ENCODE results near the gene MMRN2. TPM values are rescaled to one million over a fixed set of nuclear protein-coding genes. Genes with fewer than 3 reads are reported as not detected.

Gene MMRN2
- total RNA-seq, 1 donor from 2014 or later: 53.1 TPM

GRCh38 chr10:86899670-86900276 is 57.6 kb downstream of the MMRN2 start:
- intact Hi-C loops (cut with DNase I): loop anchor here (5.0 kb wide), 1 partner anchor 207 kb away; no protein-coding TSS in a partner anchor
- peak; percentile 73 for TF ChIP-seq CTCF (IDR thresholded peaks at IDR 0.05)
- Histone ChIP-seq H3K27ac (no peak overlapping the region), H3K36me3 (peaks cover 11% of the 10 kb centered on the region), H3K4me1 (peaks cover 4% of the 10 kb centered on the region), H3K27me3 (ENCODE audit: low read depth) (no peaks in the 10 kb centered on the region), H3K4me3 (no peak overlapping the region), H3K9me3 (no peaks in the 10 kb centered on the region)
- ATAC-seq (peak; percentile 82 to 84), DNase-seq (no peak)

- Histone ChIP-seq H3K4me3 (no peak overlapping the region), H3K9me3 (no peaks in the 10 kb centered on the region), H3K36me3 (peaks cover 11% of the 10 kb centered on the region), H3K27me3 (ENCODE audit: low read depth) (no peaks in the 10 kb centered on the region), H3K4me1 (peaks cover 4% of the 10 kb centered on the region), H3K27ac (no peak overlapping the region)
- TF ChIP-seq CTCF (IDR thresholded peaks at IDR 0.05): no peak
- no peak for ATAC-seq
- DNase-seq: no peak
- intact Hi-C loops (cut with DNase I): loop anchor here (5.0 kb wide), 1 partner anchor 207 kb away; no protein-coding TSS in a partner anchor
These were observed 58.3 kb downstream of the MMRN2 start for GRCh38 chr10:86899132-86899531.

- intact Hi-C loops (cut with DNase I): loop anchor here (5.0 kb wide), 1 partner anchor 206 kb away; no protein-coding TSS in a partner anchor
- H3K4me1 ChIP-seq: peaks cover 4% of the 10 kb centered on the region
These were observed 58.9 kb downstream of the MMRN2 start for GRCh38 chr10:86898511-86898910.

GRCh38 chr10:86889997-86890396 is 67.4 kb downstream of the MMRN2 start:
- no peaks in the 10 kb centered on the region for H3K4me1 ChIP-seq
- TF ChIP-seq CTCF (IDR thresholded peaks at IDR 0.05): no peak
- no peaks in the 10 kb centered on the region for H3K27me3 ChIP-seq (ENCODE audit: low read depth)
- peaks cover 19% of the 10 kb centered on the region for H3K36me3 ChIP-seq
- H3K4me3 ChIP-seq: no peak overlapping the region
- intact Hi-C loops (cut with DNase I): no loop called here
- no peaks in the 10 kb centered on the region for H3K9me3 ChIP-seq
- DNase-seq: no peak
- no peak overlapping the region for H3K27ac ChIP-seq
- ATAC-seq: no peak

More at GRCh38 chr10:86898511-86898910, 58.9 kb downstream of the MMRN2 start:
- H3K27me3 ChIP-seq (ENCODE audit: low read depth): no peaks in the 10 kb centered on the region
- no peaks in the 10 kb centered on the region for H3K9me3 ChIP-seq
- peaks cover 5% of the 10 kb centered on the region for H3K36me3 ChIP-seq
- no peak for TF ChIP-seq CTCF (IDR thresholded peaks at IDR 0.05)
- H3K4me3 ChIP-seq: no peak overlapping the region
- no peak for ATAC-seq
- no peak overlapping the region for H3K27ac ChIP-seq
- no peak for DNase-seq

- peak in 1 of 2 donors; percentile 24 for ATAC-seq
- no peaks in the 10 kb centered on the region for H3K9me3 ChIP-seq
- no peaks in the 10 kb centered on the region for H3K4me1 ChIP-seq
- no peak for TF ChIP-seq CTCF (IDR thresholded peaks at IDR 0.05)
- no peak overlapping the region for H3K4me3 ChIP-seq
- DNase-seq: no peak
- intact Hi-C loops (cut with DNase I): no loop called here
- H3K36me3 ChIP-seq: peaks cover 19% of the 10 kb centered on the region
- no peak overlapping the region for H3K27ac ChIP-seq
- H3K27me3 ChIP-seq (ENCODE audit: low read depth): no peaks in the 10 kb centered on the region
These were observed 68.6 kb downstream of the MMRN2 start for GRCh38 chr10:86888585-86889381.

Other genes with a start within 250 kb of the MMRN2 start
- 37.0 TPM for gene BMPR1A, start 201.0 kb downstream of the MMRN2 start, total RNA-seq
- gene SNCG, start 984 bp upstream of the MMRN2 start, total RNA-seq: 25.0 TPM
- gene ADIRF, start 10.9 kb upstream of the MMRN2 start, total RNA-seq: 158 TPM
- not detected for gene FAM25A, start 62.7 kb upstream of the MMRN2 start, total RNA-seq
- 125 TPM for gene GLUD1, start 137.2 kb upstream of the MMRN2 start, total RNA-seq
- 23.2 TPM for gene SHLD2, start 137.6 kb upstream of the MMRN2 start, total RNA-seq